Measurements from ENCODE around the gene POLR1E.

- TF ChIP-seq CTCF (IDR thresholded peaks at IDR 0.05 in 2 of 3, conservative IDR thresholded peaks at IDR 0.05 in 1 of 3; ENCODE audit: borderline replicate concordance in 1 of 3, insufficient read depth in 1 of 3, low read depth in 2 of 3, low read length in 2 of 3) (no peak), POLR2AphosphoS5 (IDR thresholded peaks at IDR 0.05; ENCODE audit: low read depth, low read length) (no peak)
These were observed 66.1 kb downstream of the POLR1E start for GRCh38 chr9:37551888-37552287.
